H1 (cell line): ENCODE data around the gene PSPN. TPM values are rescaled to one million over a fixed set of nuclear protein-coding genes. Genes with fewer than 3 reads are reported as not detected.

Experiments used
- CTCF ChIA-PET: fragments of 300-600 bp; sonication (Branson Sonifier 250); formaldehyde crosslinking; loops from one replicate; lab custom pipeline; 2021; ENCODE audit not compliant: partially characterized antibody; lab: Charles Lee
- POLR2A ChIA-PET: fragments of 300-600 bp; sonication (Branson Sonifier 250); formaldehyde crosslinking; loops from one replicate; lab custom pipeline; 2021; ENCODE audit warnings: inconsistent platforms; ENCODE audit not compliant: partially characterized antibody; lab: Charles Lee
- DNase-seq, 2 experiments: peaks; one replicate each; pipeline versions ENCODE4 v3.0.0 to v3.0.0-alpha.2; 2010 to 2022; ENCODE audit warnings: low spot score in 2 of 2, low read depth in 1 of 2, mixed read lengths in 1 of 2
- FAIRE-seq: peaks from 2 replicates; lab custom pipeline; 2011; peaks lifted over from hg19 to GRCh38; lab: Jason Lieb, UNC
- H2AFZ ChIP-seq: 2 replicates; pipeline ENCODE4 v1.8.1; 2012; ENCODE audit warnings: low read length, inconsistent platforms
- H2AK5ac ChIP-seq: 2 replicates; pipeline ENCODE4 v1.6.1; 2013; ENCODE audit warnings: low read depth, low read length
- H2BK120ac ChIP-seq: replicated peaks from 2 replicates; pipeline ENCODE3; 2013; ENCODE audit warnings: low read depth, low read length, inconsistent platforms
- H2BK12ac ChIP-seq: 2 replicates; pipeline ENCODE4 v1.6.1; 2013; ENCODE audit warnings: low read depth, low read length
- H2BK15ac ChIP-seq: 2 replicates; pipeline ENCODE4 v1.6.1; 2013; ENCODE audit warnings: low read length
- H2BK20ac ChIP-seq: 2 replicates; pipeline ENCODE4 v1.6.1; 2013; ENCODE audit warnings: low read length
- H2BK5ac ChIP-seq: 2 replicates; pipeline ENCODE4 v1.6.1; 2013; ENCODE audit warnings: low read depth, low read length
- H3K14ac ChIP-seq: 2 replicates; pipeline ENCODE4 v1.6.1; 2013; ENCODE audit warnings: inconsistent platforms; ENCODE audit not compliant: insufficient read length
- H3K18ac ChIP-seq: 2 replicates; pipeline ENCODE4 v1.6.1; 2013; ENCODE audit warnings: low read length; ENCODE audit errors: extremely low read depth
- H3K23ac ChIP-seq: 2 replicates; pipeline ENCODE4 v1.6.1; 2013; ENCODE audit warnings: inconsistent platforms; ENCODE audit not compliant: insufficient read length
- H3K23me2 ChIP-seq: 2 replicates; pipeline ENCODE4 v1.6.1; 2013; ENCODE audit warnings: low read depth, low read length
- H3K27ac ChIP-seq: 2 replicates; pipeline ENCODE4 v1.6.1; 2011; ENCODE audit warnings: low read depth, low read length, inconsistent platforms
- H3K27me3 ChIP-seq, 4 experiments: replicated peaks in 1 of 4; 1 replicate in 1 of 4; 2 replicates in 3 of 4; pipeline versions ENCODE4 v1.6.1 to v1.8.1; 2011 to 2013; ENCODE audit warnings: low read length in 3 of 4, mild to moderate bottlenecking in 3 of 4, inconsistent platforms in 2 of 4, mixed read lengths in 2 of 4, moderate library complexity in 1 of 4; ENCODE audit not compliant: control insufficient read depth in 3 of 4, insufficient read depth in 3 of 4; ENCODE audit errors: extremely low read depth in 1 of 4
- H3K36me3 ChIP-seq, 4 experiments: 2 replicates each; pipeline versions ENCODE4 v1.6.1 to v1.8.1; 2011 to 2013; ENCODE audit warnings: mild to moderate bottlenecking in 4 of 4, low read length in 3 of 4, moderate library complexity in 2 of 4, control low read depth in 1 of 4, inconsistent platforms in 1 of 4; ENCODE audit not compliant: insufficient read depth in 4 of 4, control insufficient read depth in 2 of 4
- H3K4ac ChIP-seq: replicated peaks from 2 replicates; pipeline ENCODE3; 2013; ENCODE audit warnings: low read length, low read depth, mixed read lengths, inconsistent platforms; ENCODE audit not compliant: insufficient read length
- H3K4me1 ChIP-seq, 4 experiments: replicated peaks in 1 of 4; 1 replicate in 1 of 4; 2 replicates in 3 of 4; pipeline versions ENCODE4 v1.6.1 to v1.8.1; 2011 to 2013; ENCODE audit warnings: low read length in 3 of 4, inconsistent platforms in 2 of 4, mixed read lengths in 1 of 4; ENCODE audit not compliant: insufficient read depth in 4 of 4, control insufficient read depth in 3 of 4
- H3K4me2 ChIP-seq, 2 experiments: 2 replicates each; pipeline versions ENCODE4 v1.6.1 to v1.8.1; 2011 to 2013; ENCODE audit warnings: low read depth in 2 of 2, low read length in 2 of 2, control low read depth in 1 of 2, inconsistent platforms in 1 of 2, mild to moderate bottlenecking in 1 of 2; ENCODE audit not compliant: insufficient read depth in 1 of 2
- H3K4me3 ChIP-seq, 4 experiments: fragments of 200-600, 300-600 bp in 1 of 4; sonication (generic), shearing (Covaris generic), sonication (Bioruptor Twin) in 1 of 4; 2 replicates each; pipeline versions ENCODE4 v1.5.1 to v1.8.1; 2011 to 2016; ENCODE audit warnings: low read length in 4 of 4, low read depth in 3 of 4, control low read depth in 2 of 4, inconsistent platforms in 2 of 4, mild to moderate bottlenecking in 2 of 4, mixed read lengths in 1 of 4, moderate library complexity in 1 of 4; ENCODE audit not compliant: insufficient read depth in 2 of 4; ENCODE audit errors: extremely low read depth in 1 of 4
- H3K56ac ChIP-seq: replicated peaks from 2 replicates; pipeline ENCODE3; 2013; ENCODE audit warnings: low read depth, mild to moderate bottlenecking, mixed read lengths, low read length, inconsistent platforms; ENCODE audit not compliant: insufficient read length
- H3K79me1 ChIP-seq: 2 replicates; pipeline ENCODE4 v1.6.1; 2013; ENCODE audit warnings: low read depth, low read length, control low read depth
- H3K79me2 ChIP-seq, 2 experiments: 2 replicates each; pipeline versions ENCODE4 v1.6.1 to v1.8.1; 2012 to 2013; ENCODE audit warnings: low read length in 2 of 2, mild to moderate bottlenecking in 2 of 2, inconsistent platforms in 1 of 2; ENCODE audit not compliant: insufficient read depth in 2 of 2, control insufficient read depth in 1 of 2
- H3K9ac ChIP-seq, 4 experiments: replicated peaks in 1 of 4; 1 replicate in 1 of 4; 2 replicates in 3 of 4; pipeline versions ENCODE4 v1.6.1 to v1.8.1; 2011 to 2013; ENCODE audit warnings: low read depth in 3 of 4, low read length in 3 of 4, control low read depth in 2 of 4, mild to moderate bottlenecking in 2 of 4, moderate library complexity in 2 of 4, inconsistent platforms in 1 of 4; ENCODE audit errors: extremely low read depth in 1 of 4
- H3K9me3 ChIP-seq, 2 experiments: 2 replicates each; pipeline versions ENCODE4 v1.6.1 to v1.8.1; 2012 to 2013; ENCODE audit warnings: mild to moderate bottlenecking in 2 of 2, moderate library complexity in 2 of 2, control low read depth in 1 of 2, inconsistent platforms in 1 of 2, low read depth in 1 of 2, low read length in 1 of 2, mixed read lengths in 1 of 2; ENCODE audit not compliant: insufficient read depth in 2 of 2
- H4K20me1 ChIP-seq, 2 experiments: replicated peaks in 1 of 2; 2 replicates each; pipeline versions ENCODE3 to v1.8.1; 2011 to 2013; ENCODE audit warnings: inconsistent platforms in 2 of 2, low read length in 2 of 2, mild to moderate bottlenecking in 1 of 2; ENCODE audit not compliant: insufficient read depth in 2 of 2, control insufficient read depth in 1 of 2
- H4K5ac ChIP-seq: 2 replicates; pipeline ENCODE4 v1.6.1; 2013; ENCODE audit warnings: low read length, low read depth, mixed read lengths, inconsistent platforms; ENCODE audit not compliant: insufficient read length
- H4K8ac ChIP-seq: 2 replicates; pipeline ENCODE4 v1.8.0; 2013; ENCODE audit warnings: mild to moderate bottlenecking, moderate library complexity, low read length, inconsistent platforms; ENCODE audit not compliant: insufficient read depth; ENCODE audit errors: extremely low read depth
- H4K91ac ChIP-seq: replicated peaks from 2 replicates; pipeline ENCODE3; 2013; ENCODE audit warnings: low read length, mixed read lengths, inconsistent platforms; ENCODE audit not compliant: insufficient read length
- EGR1 ChIP-seq: IDR thresholded peaks from 2 replicates; pipeline ENCODE4 v1.6.1; 2011; ENCODE audit warnings: low read depth, low read length, borderline replicate concordance
- WGBS, 2 experiments: shearing (Covaris generic) in 1 of 2; methylation state at CpG; one replicate each; pipeline versions ENCODE4 v1.1.6 to v1.1.7; 2013 to 2015; ENCODE audit warnings: low lambda C conversion rate in 2 of 2, mixed read lengths in 2 of 2, inconsistent platforms in 1 of 2, low coverage in 1 of 2, missing lambda C conversion rate in 1 of 2; ENCODE audit not compliant: insufficient replicate concordance in 2 of 2, insufficient coverage in 1 of 2, insufficient read length in 1 of 2; ENCODE audit errors: extremely low coverage in 1 of 2, missing lambda C conversion rate in 1 of 2; 5-methylcytosine and 5-hydroxymethylcytosine counted together
- polyA plus RNA-seq, 7 experiments: library from polyadenylated mRNA; depleted of rRNA in 3 of 7; stranded (reverse) in 5 of 7; unstranded in 2 of 7; fragments of >200 nt in 5 of 7; fragments of 200-250 nt in 2 of 7; gene quantifications; 1 replicate in 5 of 7; 2 replicates in 1 of 7; 4 replicates in 1 of 7; pipeline versions ENCODE4 v1.2.1 to v1.2.3, GENCODE V29; 2011 to 2013; ENCODE audit warnings: missing spikeins in 2 of 7, mixed read lengths in 2 of 7
- total RNA-seq: library from RNA; stranded (reverse); fragmentation: NEBNext Ultra II Directional; extraction: Animal tissue kit (Norgen Biotek cat#: 25700); gene quantifications from 2 replicates; pipeline ENCODE4 v1.2.1, GENCODE V29; 2021

The PSPN gene
- total and polyA plus RNA-seq, 2 of the 8 experiments (the other 6 are each of a cell fraction or from before 2014, with no cell fraction given): 1.0 to 2.1 TPM

DNA sequence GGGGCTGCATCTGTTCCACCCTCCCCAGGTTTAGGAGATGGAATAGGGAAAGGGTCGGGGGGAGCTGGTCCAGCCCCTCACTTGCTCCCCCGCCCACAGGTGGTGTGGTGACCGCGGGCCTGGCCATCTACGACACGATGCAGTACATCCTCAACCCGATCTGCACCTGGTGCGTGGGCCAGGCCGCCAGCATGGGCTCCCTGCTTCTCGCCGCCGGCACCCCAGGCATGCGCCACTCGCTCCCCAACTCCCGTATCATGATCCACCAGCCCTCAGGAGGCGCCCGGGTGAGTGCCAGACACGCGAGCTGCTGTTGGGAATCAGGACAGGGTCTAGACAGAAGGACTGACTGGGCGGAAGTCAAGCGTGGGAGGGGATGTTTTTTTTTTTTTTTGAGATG is 11.4 kb downstream of the PSPN start:
- peaks cover 4% of the 10 kb centered on the region for H3K79me1 ChIP-seq
- no peak overlapping the region for H4K91ac ChIP-seq
- no peak overlapping the region for H3K9ac ChIP-seq
- H3K23me2 ChIP-seq: peaks cover 5% of the 10 kb centered on the region; the same call in 1 of the 2 replicates
- 89% methylated on average over 21 of the region's 21 CpGs; no CpG with 5 or more reads in 1 of the 2 experiments for whole genome bisulfite sequencing, 2 experiments
- no peak overlapping the region for H3K4me2 ChIP-seq
- H2BK12ac ChIP-seq: no peak overlapping the region
- H3K56ac ChIP-seq: no peak overlapping the region
- H3K4me1 ChIP-seq: peaks cover 0 to 2% (median 0%) of the 10 kb centered on the region in 4 experiments; a peak in 2 of 7 replicates
- no peak for DNase-seq
- H4K20me1 ChIP-seq: peaks cover 0 to 1% of the 10 kb centered on the region in 2 experiments
- H3K4me3 ChIP-seq: no peak overlapping the region
- no peak for TF ChIP-seq EGR1
- TF ChIP-seq, all 59 proteins: peak for 0
- no peak overlapping the region for H3K4ac ChIP-seq
- no peak overlapping the region for H3K23ac ChIP-seq
- H2AK5ac ChIP-seq: no peak overlapping the region
- H3K36me3 ChIP-seq: peaks cover 8 to 30% (median 21%) of the 10 kb centered on the region in 4 experiments; a peak in 6 of 8 replicates
- no peak overlapping the region for H3K14ac ChIP-seq
- no peak overlapping the region for H2AFZ ChIP-seq
- H3K9me3 ChIP-seq: no peaks in the 10 kb centered on the region
- H3K27ac ChIP-seq: no peak overlapping the region
- no peak overlapping the region for H2BK5ac ChIP-seq
- H4K8ac ChIP-seq: no peak overlapping the region
- H2BK20ac ChIP-seq: no peak overlapping the region
- no peak for FAIRE-seq
- no peak overlapping the region for H4K5ac ChIP-seq
- no peak overlapping the region for H2BK15ac ChIP-seq
- peaks cover 0 to 6% of the 10 kb centered on the region in 2 experiments; a peak in 2 of 4 replicates for H3K79me2 ChIP-seq
- ChIA-PET CTCF (interaction anchor here (0.9 to 1.2 kb wide), 3 partner anchors 10 to 116 kb away, joined by 3 to 5 read pairs (median 4); no protein-coding TSS in a partner anchor), POLR2A (interaction anchor here (1.6 to 2.3 kb wide), 3 partner anchors 8 to 53 kb away, joined by 4 to 10 read pairs (median 5); partner anchors contain the start of genes ALKBH7 and PSPN)
- no peak overlapping the region for H3K18ac ChIP-seq
- no peaks in the 10 kb centered on the region for H3K27me3 ChIP-seq
- no peak overlapping the region for H2BK120ac ChIP-seq
